A172 (cell line): Measurements from ENCODE around the gene ARL10. TPM values are rescaled to one million over a fixed set of nuclear protein-coding genes. Genes with fewer than 3 reads are reported as not detected.

Source experiments
- DNase-seq: peaks from one replicate; pipeline ENCODE4 v3.0.0-alpha.2; 2015; ENCODE audit warnings: low spot score
- total RNA-seq: library from RNA; depleted of rRNA; stranded (reverse); fragments of >200 nt; shearing (Covaris generic); gene quantifications from 2 replicates; pipeline ENCODE4 v1.2.3, GENCODE V29; 2014

ARL10 gene
- total RNA-seq, 1 experiment from 2014 or later: not detected

- peak; percentile 87 for DNase-seq
Observed at GRCh38 chr5:176361437-176362232, 3.7 kb upstream of the ARL10 start, which contains the start of gene KIAA1191. KIAA1191 (minus strand) TSS chr5:176361764; CDS start chr5:176359508, 2,256 bp downstream.

- DNase-seq: no peak
Observed at GRCh38 chr5:176362233-176362490, 3.1 kb upstream of the ARL10 start.

- no peak for DNase-seq
Observed at GRCh38 chr5:176364765-176365350, 429 bp upstream of the ARL10 start.

- no peak for DNase-seq
Observed at GRCh38 chr5:176366232-176366894, 1.1 kb downstream of the ARL10 start.

GRCh38 chr5:176368726-176369125, 3.4 kb downstream of the ARL10 start:
- no peak for DNase-seq

- DNase-seq: no peak
Observed at GRCh38 chr5:176369934-176370711, 4.8 kb downstream of the ARL10 start.

GRCh38 chr5:176371621-176372539, 6.6 kb downstream of the ARL10 start:
- DNase-seq: peak; percentile 23

GRCh38 chr5:176373100-176373818, 8.0 kb downstream of the ARL10 start:
- no peak for DNase-seq

- DNase-seq: no peak
Observed at GRCh38 chr5:176379881-176380280, 14.6 kb downstream of the ARL10 start.

GRCh38 chr5:176381423-176381822, 16.1 kb downstream of the ARL10 start:
- no peak for DNase-seq

- DNase-seq: no peak
Observed at GRCh38 chr5:176381979-176382378, 16.7 kb downstream of the ARL10 start.

- no peak for DNase-seq
Observed at GRCh38 chr5:176382721-176383120, 17.4 kb downstream of the ARL10 start.

- no peak for DNase-seq
Observed at GRCh38 chr5:176383248-176383905, 18.1 kb downstream of the ARL10 start.

GRCh38 chr5:176383961-176384360, 18.7 kb downstream of the ARL10 start:
- DNase-seq: no peak

GRCh38 chr5:176384366-176384930, 19.2 kb downstream of the ARL10 start:
- DNase-seq: no peak

- no peak for DNase-seq
Observed at GRCh38 chr5:176384991-176385390, 19.7 kb downstream of the ARL10 start.

GRCh38 chr5:176386491-176386890, 21.2 kb downstream of the ARL10 start:
- DNase-seq: no peak

GRCh38 chr5:176387384-176387925, 22.2 kb downstream of the ARL10 start:
- no peak for DNase-seq

GRCh38 chr5:176388003-176388443, 22.7 kb downstream of the ARL10 start:
- DNase-seq: peak; percentile 25
